HepG2 (cell line): ENCODE data around the gene PTPRH. TPM values are rescaled to one million over a fixed set of nuclear protein-coding genes. Genes with fewer than 3 reads are reported as not detected.

Experiments
- CBX5 ChIP-seq: sonication (generic); formaldehyde crosslinking; IDR thresholded peaks from 2 replicates; pipeline ENCODE4 v1.4.0; 2020; ENCODE audit warnings: missing genetic modification reagents, borderline replicate concordance
- CREBL2 ChIP-seq: sonication (generic); formaldehyde crosslinking; IDR thresholded peaks from 2 replicates; pipeline ENCODE4 v1.8.1; 2023; ENCODE audit warnings: missing genetic modification reagents, mild to moderate bottlenecking, borderline replicate concordance
- DDIT3 ChIP-seq: sonication (generic); formaldehyde crosslinking; IDR thresholded peaks from 2 replicates; pipeline ENCODE4 v1.4.0; 2020; ENCODE audit warnings: mild to moderate bottlenecking, missing genetic modification reagents
- E2F5 ChIP-seq: sonication (generic); formaldehyde crosslinking; conservative IDR thresholded peaks from 2 replicates; pipeline ENCODE4 v1.4.0; 2020; ENCODE audit warnings: missing genetic modification reagents
- GATAD2A ChIP-seq: IDR thresholded peaks from 2 replicates; pipeline ENCODE4 v1.6.1; 2016
- HOXA3 ChIP-seq: sonication (generic); formaldehyde crosslinking; IDR thresholded peaks from 2 replicates; pipeline ENCODE4 v1.5.0; 2020; ENCODE audit warnings: missing genetic modification reagents
- JDP2 ChIP-seq: sonication (generic); formaldehyde crosslinking; IDR thresholded peaks from 2 replicates; pipeline ENCODE4 v1.8.1; 2022; ENCODE audit warnings: missing genetic modification reagents, borderline replicate concordance
- JUNB ChIP-seq: sonication (generic); formaldehyde crosslinking; IDR thresholded peaks from 2 replicates; pipeline ENCODE4 v1.8.0; 2022; ENCODE audit warnings: missing genetic modification reagents, mild to moderate bottlenecking, borderline replicate concordance
- KAT7 ChIP-seq: IDR thresholded peaks from 2 replicates; pipeline ENCODE4 v1.6.1; 2018; ENCODE audit warnings: borderline replicate concordance, missing compliant biosample characterization
- KDM1A ChIP-seq: IDR thresholded peaks from 2 replicates; pipeline ENCODE4 v1.6.1; 2016; ENCODE audit warnings: missing compliant biosample characterization
- MAFG ChIP-seq: sonication (generic); formaldehyde crosslinking; IDR thresholded peaks from 2 replicates; pipeline ENCODE4 v1.5.1; 2020; ENCODE audit warnings: mild to moderate bottlenecking, missing genetic modification reagents
- NFYB ChIP-seq: sonication (generic); formaldehyde crosslinking; IDR thresholded peaks from 2 replicates; pipeline ENCODE4 v1.4.0; 2020; ENCODE audit warnings: missing genetic modification reagents
- PRMT3 ChIP-seq: sonication (generic); formaldehyde crosslinking; IDR thresholded peaks from 2 replicates; pipeline ENCODE4 v1.8.1; 2022; ENCODE audit warnings: low read depth, mild to moderate bottlenecking, moderate library complexity, missing genetic modification reagents, borderline replicate concordance
- REPIN1 ChIP-seq: sonication (generic); formaldehyde crosslinking; IDR thresholded peaks from 2 replicates; pipeline ENCODE4 v1.8.0; 2022; ENCODE audit warnings: missing genetic modification reagents, low read depth, mild to moderate bottlenecking, borderline replicate concordance
- SAP130 ChIP-seq: IDR thresholded peaks from 2 replicates; pipeline ENCODE4 v1.6.1; 2016; ENCODE audit warnings: low read depth
- SIN3A ChIP-seq: IDR thresholded peaks from 2 replicates; pipeline ENCODE4 v1.6.1; 2011; ENCODE audit warnings: low read depth, mild to moderate bottlenecking, control low read depth, low read length, borderline replicate concordance
- SP5 ChIP-seq: IDR thresholded peaks from 2 replicates; pipeline ENCODE4 v1.6.1; 2016; ENCODE audit warnings: low read depth, borderline replicate concordance
- TAF1 ChIP-seq: sonication (generic); formaldehyde crosslinking; IDR thresholded peaks from 2 replicates; pipeline ENCODE4 v1.4.0; 2020; ENCODE audit warnings: missing genetic modification reagents
- TCF7 ChIP-seq: sonication (generic); IDR thresholded peaks from 2 replicates; pipeline ENCODE4 v1.6.1; 2016; ENCODE audit warnings: antibody characterized with exemption, low read depth
- TEAD2 ChIP-seq: sonication (generic); formaldehyde crosslinking; IDR thresholded peaks from 2 replicates; pipeline ENCODE4 v1.9.0; 2021; ENCODE audit warnings: missing genetic modification reagents
- THAP11 ChIP-seq: IDR thresholded peaks from 2 replicates; pipeline ENCODE4 v1.6.1; 2016; ENCODE audit warnings: missing biosample characterization, missing genetic modification reagents
- TP53 ChIP-seq: sonication (generic); formaldehyde crosslinking; conservative IDR thresholded peaks from 2 replicates; pipeline ENCODE4 v1.4.0; 2020; ENCODE audit warnings: missing genetic modification reagents
- ZBTB1 ChIP-seq: sonication (generic); formaldehyde crosslinking; IDR thresholded peaks from 2 replicates; pipeline ENCODE4 v1.4.0; 2020; ENCODE audit warnings: missing genetic modification reagents, borderline replicate concordance
- ZKSCAN8 ChIP-seq: IDR thresholded peaks from 2 replicates; pipeline ENCODE4 v1.6.1; 2016; ENCODE audit warnings: borderline replicate concordance, missing genetic modification reagents, missing compliant biosample characterization
- ZMYM3 ChIP-seq: sonication (generic); formaldehyde crosslinking; IDR thresholded peaks from 2 replicates; pipeline ENCODE4 v1.5.1; 2020; ENCODE audit warnings: mild to moderate bottlenecking, missing genetic modification reagents
- ZNF234 ChIP-seq: sonication (generic); formaldehyde crosslinking; conservative IDR thresholded peaks from 2 replicates; pipeline ENCODE4 v1.5.1; 2020; ENCODE audit warnings: mild to moderate bottlenecking, missing genetic modification reagents
- ZNF362 ChIP-seq: sonication (generic); formaldehyde crosslinking; IDR thresholded peaks from 2 replicates; pipeline ENCODE4 v1.4.0; 2020; ENCODE audit warnings: missing genetic modification reagents, mild to moderate bottlenecking, borderline replicate concordance
- ZNF597 ChIP-seq: sonication (generic); formaldehyde crosslinking; IDR thresholded peaks from 2 replicates; pipeline ENCODE4 v1.5.0; 2020; ENCODE audit warnings: missing genetic modification reagents
- ZNF850 ChIP-seq: sonication (generic); formaldehyde crosslinking; conservative IDR thresholded peaks from 2 replicates; pipeline ENCODE4 v1.9.0; 2021; ENCODE audit warnings: mild to moderate bottlenecking, missing genetic modification reagents
- polyA plus RNA-seq, 8 experiments: library from polyadenylated mRNA; depleted of rRNA in 3 of 8; stranded (reverse) in 7 of 8; unstranded in 1 of 8; fragments of >200 nt; fragmentation: Illumina TruSeq in 4 of 8; extraction: Trizol in 4 of 8; gene quantifications; 2 replicates each; pipeline versions ENCODE4 v1.2.1 to v1.2.3, GENCODE V29; 2011 to 2016; ENCODE audit warnings: low read depth in 4 of 8, missing spikeins in 1 of 8, mixed read lengths in 1 of 8; ENCODE audit not compliant: insufficient read depth in 1 of 8
- total RNA-seq, 5 experiments: library from RNA; depleted of rRNA; stranded (reverse); fragments of >200 nt; fragmentation: Illumina TruSeq; extraction: Trizol; gene quantifications; 2 replicates each; pipeline ENCODE4 v1.2.3, GENCODE V29; 2016; ENCODE audit warnings: low read depth in 1 of 5

The PTPRH gene
- total and polyA plus RNA-seq, 2 of the 13 experiments (the other 11 are each of a cell fraction or from before 2014, with no cell fraction given): 14.7 to 125 TPM

- TF ChIP-seq TEAD2 (CRISPR knock-in tag) (no peak), JUNB (CRISPR knock-in tag) (no peak), SIN3A (no peak), MAFG (CRISPR knock-in tag) (no peak), TP53 (no peak), SP5 (CRISPR knock-in tag) (peak; percentile 44; the same call in 1 of the 2 replicates), DDIT3 (CRISPR knock-in tag) (no peak), HOXA3 (CRISPR knock-in tag) (peak; percentile 39; the same call in 1 of the 2 replicates), NFYB (CRISPR knock-in tag) (no peak), ZNF362 (CRISPR knock-in tag) (no peak), E2F5 (CRISPR knock-in tag) (no peak), ZNF234 (CRISPR knock-in tag) (no peak), GATAD2A (CRISPR knock-in tag) (peak; percentile 45; the same call in 1 of the 2 replicates), JDP2 (CRISPR knock-in tag) (no peak), ZNF850 (CRISPR knock-in tag) (no peak), THAP11 (CRISPR knock-in tag) (peak; percentile 56), CREBL2 (CRISPR knock-in tag) (no peak), TCF7 (no peak), REPIN1 (CRISPR knock-in tag) (no peak), TAF1 (CRISPR knock-in tag) (no peak), ZNF597 (CRISPR knock-in tag) (no peak), CBX5 (0 out of 2 replicates have a peak, but pooled peaks have one; percentile 40), ZBTB1 (no peak), KDM1A (0 out of 2 replicates have a peak, but pooled peaks have one; percentile 19), KAT7 (CRISPR knock-in tag) (no peak), ZMYM3 (CRISPR knock-in tag) (no peak), ZKSCAN8 (CRISPR knock-in tag) (0 out of 2 replicates have a peak, but pooled peaks have one; percentile 30), PRMT3 (CRISPR knock-in tag) (no peak), SAP130 (CRISPR knock-in tag) (peak; percentile 52)
These were observed 3.1 kb upstream of the PTPRH start (continued) for GRCh38 chr19:55212447-55212846.
